Activated CD4-positive, CD25-positive, alpha-beta regulatory T cell treated with anti-CD3 and anti-CD28 coated beads, Interleukin-2, amount 50 U/mL, for 72 hours (primary cell): ENCODE measurements around the gene LRP2.
"Not testable (repeated sequence)": the region's sequence is repeated elsewhere in the genome, so short reads cannot be mapped to it uniquely, and the experiment has no call there.

Experiments
- DNase-seq: peaks from one replicate; pipeline ENCODE4 v3.0.0; 2021

Gene LRP2

DNA sequence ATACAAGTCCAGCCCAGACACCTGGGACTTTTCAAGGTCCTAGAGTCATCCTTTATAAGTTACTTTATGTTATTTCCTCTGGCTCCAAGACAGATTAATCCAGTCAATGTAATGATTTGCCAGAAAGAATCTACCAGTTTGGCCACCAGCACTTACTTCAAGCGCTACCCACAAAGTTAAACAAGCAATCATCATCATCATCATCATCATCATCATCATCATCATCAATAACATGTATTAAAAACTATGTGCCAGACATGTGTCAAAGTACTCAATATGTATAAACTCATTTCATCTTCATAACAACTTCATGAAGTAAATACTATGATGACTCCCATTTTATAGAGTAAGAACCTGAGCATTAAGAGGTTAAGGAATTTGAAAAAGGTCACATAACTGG is 64.3 kb downstream of the LRP2 start:
- no peak for DNase-seq

DNA sequence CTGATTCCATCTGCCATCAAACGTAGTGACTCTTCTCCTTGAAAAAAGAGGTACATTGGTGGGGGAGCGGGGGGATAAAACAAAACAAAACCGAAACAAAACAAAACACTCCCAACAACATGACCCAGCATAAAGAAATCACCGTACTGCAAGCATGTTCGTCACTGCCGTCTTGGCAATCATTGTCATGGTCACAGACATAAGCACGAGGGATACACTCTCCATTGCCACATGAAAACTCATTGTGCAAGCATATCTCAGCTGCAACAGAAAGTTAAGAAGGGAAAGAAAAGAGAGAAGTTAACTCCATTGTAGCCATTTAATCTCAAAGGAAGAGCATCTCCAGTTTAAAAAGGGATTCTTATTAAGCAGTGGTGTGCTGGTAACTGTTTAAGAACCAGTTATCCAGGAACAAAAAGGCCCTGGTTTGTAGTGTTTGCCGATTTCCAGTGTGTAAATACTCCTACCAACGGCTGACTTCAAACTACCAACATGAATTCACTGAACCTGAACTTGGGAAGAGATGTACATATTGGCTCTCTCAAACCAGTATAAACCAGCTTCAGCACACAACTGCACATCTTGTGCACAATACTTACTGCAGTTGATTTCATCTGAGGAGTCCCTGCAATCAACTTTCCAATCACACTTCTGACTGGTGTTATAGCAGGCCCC is 68.2 kb downstream of the LRP2 start:
- DNase-seq = no peak

DNA sequence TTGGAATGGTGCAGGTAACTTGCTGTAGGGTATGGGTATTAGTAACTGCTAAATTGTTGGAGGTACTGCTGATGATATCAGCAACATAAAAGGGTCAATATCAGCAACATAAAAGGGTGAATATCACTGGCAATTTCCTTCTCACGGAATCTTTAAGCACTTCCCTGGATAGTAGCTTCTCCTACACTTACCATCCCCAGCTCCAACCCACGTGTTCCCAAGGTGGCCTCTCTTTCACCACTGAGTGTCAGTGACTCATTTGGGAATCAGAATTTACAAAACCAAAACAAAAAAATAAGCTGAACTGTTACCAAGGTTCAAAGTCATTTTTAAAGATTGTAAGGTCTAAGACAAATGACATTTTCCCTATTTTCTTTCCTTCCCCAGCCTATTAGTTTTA is 70.8 kb downstream of the LRP2 start:
- no peak for DNase-seq

DNA sequence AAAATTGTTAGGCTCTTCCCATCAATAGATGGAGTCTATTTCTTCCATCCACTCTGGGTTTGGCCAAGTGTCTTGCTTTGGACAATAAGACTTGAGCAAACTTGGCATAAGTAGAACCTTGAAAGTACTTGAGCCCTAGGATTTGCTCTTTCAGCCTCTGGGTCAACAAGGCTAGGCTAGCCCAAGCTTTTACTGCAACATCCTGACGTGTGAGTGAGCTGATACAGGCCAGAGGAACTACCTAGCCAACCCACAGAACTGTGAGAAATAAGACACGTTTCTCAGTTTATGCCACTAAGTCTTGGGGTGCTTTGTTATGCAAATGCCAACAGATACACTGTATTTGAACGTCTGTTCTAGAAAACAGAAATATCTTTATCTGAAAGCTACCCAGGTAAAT is 71.9 kb downstream of the LRP2 start:
- no peak for DNase-seq

DNA sequence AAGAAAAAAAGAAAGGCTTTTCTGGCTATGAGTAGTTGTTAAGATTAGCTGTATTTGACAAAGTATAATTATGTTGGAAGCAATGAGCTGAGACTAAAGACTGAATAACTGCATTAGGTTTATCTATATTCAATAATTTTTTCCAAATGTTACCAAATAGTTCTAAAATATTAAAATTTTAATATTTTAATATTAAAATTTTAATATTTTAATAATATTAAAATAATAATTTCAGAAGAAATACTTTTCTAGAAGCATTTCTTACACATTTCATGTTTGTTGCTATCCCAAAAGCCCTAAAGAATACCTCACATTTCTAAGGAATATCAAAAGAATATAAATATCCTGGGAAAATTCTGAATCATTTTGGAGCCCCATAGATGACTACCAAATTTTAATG is 74.7 kb downstream of the LRP2 start:
- DNase-seq = no peak

DNA sequence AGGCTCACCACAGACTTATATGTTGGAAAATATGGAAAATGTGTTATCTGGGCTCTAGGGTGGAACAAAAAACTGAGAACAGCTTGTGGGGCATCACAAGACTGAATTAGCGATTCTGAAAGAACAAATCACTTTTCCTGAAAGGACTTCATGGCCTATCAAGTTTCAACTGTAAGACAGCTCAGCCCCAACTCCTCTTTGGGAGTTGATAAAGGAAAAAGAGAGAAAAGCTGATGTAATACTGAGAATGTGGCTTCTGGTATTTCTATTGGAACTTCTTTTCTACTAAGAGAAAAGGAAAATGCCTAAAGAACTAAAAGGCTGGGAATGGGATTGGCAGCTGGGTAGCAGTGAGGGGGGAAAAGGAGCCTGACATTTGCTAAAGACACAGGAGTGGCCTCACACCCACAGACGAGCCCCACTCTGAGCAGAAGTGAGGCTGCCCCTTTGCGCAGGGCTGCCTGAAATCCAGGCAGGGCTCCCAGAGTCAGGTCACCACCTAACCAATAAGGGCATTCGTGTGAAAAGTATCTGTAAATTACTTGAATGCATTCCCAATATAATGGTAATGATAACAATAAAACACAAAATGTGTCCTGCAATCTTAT is 75.6 kb downstream of the LRP2 start:
- no peak for DNase-seq

DNA sequence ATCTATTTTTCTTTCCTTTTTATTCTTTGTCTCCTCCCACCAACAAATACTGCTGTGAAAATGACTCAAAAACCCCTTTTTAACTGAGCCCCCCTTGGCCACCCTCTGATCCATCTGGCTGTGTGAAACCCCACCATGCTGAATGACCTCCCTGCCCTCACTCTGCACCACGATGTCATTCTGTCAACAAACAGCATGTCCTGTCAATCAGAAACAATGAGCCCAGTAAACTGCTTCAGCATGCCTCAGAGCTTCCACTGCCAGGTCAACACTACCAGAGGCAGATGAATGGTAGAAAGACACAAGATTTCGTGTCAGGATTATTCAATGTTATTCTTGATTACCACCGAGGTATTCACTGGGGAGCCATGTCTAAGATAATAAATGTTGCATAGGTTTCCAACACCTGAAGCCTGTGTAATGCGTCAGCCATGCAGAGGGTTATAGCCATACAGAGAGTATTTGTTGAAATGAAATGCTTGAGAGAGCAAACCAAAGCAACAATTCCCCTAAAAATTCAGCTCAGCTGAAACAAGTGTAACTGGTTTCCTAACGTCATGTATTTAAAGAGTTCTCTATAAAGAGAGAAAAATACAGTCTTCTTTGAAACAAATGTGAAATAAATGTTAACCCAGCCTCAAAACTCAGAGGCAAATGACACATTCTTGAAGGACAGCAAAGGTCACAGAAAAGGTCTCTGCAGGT is 76.7 kb downstream of the LRP2 start:
- no peak for DNase-seq

DNA sequence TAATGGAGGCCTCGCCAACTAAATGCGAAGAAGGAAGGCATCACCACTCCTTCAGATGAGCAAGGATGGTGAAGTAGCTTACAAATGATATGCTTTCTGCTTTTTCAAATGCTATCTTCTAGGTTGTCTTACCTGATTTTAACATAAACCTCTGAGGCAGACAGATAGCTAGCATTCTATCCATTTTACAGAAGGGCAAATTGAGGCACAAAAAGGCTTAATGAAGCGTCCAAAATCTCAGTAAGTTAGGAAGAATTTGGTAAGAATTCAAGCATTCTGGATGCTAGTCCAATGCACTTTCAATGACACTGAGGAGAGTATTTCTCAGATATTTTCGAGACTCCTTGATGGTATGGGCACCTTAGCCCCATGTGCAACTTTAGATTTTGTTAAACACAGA is 81.8 kb downstream of the LRP2 start:
- DNase-seq = no peak

DNA sequence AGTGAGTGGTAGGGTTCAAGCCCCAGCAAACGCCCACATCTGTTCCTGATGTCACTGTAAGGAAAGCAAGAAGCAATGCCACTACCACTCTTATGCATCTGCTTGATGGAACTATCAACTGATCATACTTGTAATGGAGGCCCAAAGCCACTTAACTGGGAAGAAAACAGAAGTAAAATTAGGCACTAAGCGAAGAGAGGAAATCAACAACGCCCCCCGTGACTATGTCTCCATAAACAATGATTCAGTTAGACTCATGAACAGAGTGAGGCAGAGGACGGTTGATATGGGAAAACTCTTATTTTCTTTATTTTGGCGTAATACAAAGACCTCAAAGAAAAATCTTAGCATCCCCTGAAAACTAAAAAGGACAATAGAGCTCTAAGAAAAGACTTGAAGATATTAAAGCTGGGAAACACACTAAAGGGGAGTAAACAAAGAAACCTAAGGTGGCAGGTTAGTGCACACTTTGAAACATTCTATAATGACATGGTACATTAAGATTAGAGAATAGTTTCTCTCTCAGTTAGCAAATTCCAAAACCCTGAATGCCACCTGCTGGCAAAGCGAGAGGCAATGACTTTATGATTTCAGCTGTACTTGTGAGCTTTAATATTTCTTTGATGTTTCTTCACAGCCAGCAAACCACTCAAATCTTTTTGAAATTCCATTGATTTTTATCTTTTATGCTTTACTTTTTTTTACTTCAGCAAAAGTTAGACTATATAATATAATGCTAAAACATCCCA is 86.5 kb downstream of the LRP2 start:
- no peak for DNase-seq

DNA sequence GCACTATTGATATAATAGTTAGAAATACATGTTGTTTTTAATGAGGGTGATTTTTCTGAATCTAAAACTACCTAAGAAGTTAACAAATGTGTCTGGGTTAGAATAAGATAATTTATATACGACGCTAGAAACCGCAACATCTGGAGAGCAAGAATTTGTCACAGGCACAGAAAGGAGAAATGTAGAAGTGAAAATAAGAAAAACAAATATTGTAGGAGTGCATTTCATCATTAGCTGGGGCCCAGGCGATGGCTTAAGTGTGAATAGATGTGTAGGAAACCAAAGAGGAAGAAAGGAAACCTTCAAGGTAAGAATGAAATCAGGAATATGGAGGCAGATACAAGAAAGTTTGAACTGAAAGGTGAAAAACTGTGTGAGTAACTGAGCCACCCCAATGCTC is 90.3 kb downstream of the LRP2 start:
- DNase-seq = no peak

DNA sequence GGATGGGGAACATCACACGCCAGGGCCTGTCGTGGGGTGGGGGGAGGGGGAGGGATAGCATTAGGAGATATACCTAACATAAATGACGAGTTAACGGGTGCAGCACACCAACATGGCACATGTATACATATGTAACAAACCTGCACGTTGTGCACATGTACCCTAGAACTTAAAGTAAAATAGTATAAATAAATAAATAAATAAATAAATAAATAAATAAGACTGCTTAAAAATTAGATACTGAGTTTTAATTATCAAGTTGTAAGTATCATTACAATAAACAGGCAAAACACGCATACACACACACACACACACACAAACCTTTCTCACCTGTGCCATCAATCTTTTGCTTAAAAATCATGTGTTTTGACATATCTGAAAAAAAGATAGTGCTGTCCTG is 91.8 kb downstream of the LRP2 start:
- not testable (repeated sequence) for DNase-seq

DNA sequence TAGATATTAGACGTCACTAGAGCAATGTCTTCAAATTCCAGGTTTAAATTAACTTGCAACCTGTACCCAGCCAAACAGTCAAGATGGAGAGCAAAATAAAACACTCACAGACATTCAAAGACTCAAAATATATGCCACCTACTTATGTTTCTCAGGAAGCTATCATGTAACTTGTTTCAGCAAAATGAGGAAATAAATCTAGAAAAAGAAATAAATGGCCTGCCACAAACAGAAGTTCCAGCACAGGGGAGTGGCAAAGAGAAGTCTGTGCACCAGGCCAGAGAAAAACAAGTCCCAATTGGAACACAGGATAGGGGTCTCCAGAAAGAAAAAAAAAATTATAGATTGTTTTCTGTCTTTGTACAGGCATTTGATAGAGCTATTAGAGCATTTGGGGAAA is 96.7 kb downstream of the LRP2 start:
- no peak for DNase-seq

DNA sequence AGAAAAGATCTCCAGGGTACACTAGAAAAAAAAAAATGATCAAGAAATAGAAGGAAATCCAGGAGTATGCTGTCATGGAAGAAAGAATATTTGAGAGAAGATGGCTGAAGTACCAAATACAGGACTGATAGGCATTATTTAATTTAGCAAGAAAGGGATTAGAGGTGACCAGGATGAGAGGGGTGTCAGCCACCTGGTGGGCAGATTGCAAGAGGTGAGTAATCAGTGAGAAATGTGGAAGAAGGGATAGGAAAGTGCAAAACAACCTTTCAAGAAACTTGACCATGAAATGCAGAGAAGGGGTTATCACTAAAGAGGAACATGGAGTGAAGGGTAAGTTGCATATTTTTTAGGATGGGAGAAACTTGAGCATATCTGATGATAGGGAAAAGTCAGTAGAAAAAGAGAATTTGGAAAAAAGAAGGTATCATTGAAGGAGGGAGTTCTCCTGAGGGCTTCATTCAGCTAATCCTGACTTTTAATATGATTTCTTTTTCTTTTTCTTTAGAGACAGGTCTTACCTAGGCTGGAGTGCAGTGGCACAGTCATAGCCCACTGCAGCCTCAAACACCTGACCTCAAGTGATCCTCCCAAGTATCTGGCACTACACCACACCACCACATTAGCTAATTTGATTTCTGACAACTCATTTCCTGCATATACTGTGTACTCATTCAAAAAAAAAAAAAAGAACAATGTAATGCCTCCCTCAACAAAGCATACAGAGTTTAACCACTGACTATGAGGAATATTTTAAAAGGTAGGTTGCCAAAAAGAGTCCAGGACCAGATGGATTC is 101.3 kb downstream of the LRP2 start:
- no peak for DNase-seq

DNA sequence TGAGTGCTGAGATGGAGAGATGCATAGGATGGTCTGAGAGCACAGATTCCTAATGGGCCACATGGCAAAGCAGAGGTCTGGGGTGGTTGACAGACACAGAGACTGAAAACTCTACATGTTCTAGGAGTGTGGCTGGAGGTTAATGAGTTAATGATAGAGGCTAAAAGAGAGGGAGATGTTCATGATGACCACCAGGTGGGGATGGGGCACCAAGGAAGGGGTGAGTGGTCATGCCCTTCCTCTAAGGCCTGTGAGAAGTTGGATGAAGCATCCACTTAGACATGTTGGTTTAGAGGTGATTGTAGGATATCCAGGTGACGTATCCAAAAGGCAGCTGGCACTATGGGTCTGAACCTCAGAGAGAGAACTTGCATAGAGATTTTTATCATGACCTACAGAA is 102.1 kb downstream of the LRP2 start:
- DNase-seq = no peak

DNA sequence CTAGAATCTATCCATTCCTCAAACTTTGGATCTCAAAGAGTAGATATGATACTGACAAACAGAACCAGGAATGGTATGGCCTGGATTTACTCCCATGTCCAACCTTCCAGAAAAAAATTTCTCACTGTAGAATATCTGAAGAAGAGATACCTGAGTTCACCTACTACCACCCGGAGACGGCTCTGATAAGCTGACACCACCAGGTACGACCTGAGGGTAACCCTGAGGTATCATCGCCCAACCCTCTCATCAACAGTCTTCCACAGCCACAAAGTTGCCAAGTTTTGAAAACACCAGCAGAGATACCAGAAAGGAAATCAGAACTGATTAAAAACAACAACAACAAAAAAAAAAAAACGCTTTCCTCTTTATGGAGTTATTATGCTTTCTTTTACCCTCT is 102.9 kb downstream of the LRP2 start:
- DNase-seq = no peak

DNA sequence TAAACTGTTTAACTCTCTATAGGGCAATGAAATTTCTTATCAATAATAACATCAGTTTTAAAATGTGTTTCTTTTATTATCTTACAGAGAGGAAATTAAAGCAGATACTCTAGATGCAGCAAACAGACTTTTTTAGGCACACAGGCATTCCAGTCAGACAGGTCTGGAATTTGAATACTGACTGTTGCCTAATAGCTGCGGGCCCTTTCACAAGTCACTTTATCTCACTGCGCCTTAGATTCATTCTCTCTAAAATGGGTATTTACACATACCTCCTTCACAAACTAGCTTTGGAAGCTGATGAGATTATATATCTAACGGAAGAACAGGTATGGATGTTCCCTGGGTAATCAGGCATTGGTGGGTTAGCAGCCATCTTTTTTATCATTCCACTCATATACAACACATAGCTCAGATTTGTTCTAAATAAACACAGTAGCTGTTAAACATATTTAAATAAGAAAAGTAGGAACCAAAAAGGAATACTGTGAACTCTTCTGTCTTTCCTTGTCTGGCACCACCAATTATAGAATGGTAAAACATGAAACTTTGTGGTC is 104.2 kb downstream of the LRP2 start:
- DNase-seq = no peak

DNA sequence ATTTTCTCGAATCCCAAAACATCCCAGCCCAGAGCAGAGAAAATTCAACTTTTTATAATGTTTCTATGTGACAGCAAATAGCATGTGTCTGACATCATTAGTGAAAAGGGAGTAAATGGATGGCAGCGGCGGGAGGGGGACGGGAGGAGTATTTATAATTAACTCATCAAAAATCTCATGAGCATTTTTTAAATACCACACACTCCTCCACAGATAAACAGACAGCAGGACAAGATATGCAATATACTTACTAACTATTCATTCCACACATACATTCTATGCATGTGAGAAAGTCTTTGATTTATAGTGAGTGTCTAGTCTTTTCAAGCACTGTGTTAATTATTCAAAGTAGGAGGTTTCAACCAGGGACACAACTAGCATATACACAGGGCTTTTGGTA is 107.6 kb downstream of the LRP2 start:
- no peak for DNase-seq

DNA sequence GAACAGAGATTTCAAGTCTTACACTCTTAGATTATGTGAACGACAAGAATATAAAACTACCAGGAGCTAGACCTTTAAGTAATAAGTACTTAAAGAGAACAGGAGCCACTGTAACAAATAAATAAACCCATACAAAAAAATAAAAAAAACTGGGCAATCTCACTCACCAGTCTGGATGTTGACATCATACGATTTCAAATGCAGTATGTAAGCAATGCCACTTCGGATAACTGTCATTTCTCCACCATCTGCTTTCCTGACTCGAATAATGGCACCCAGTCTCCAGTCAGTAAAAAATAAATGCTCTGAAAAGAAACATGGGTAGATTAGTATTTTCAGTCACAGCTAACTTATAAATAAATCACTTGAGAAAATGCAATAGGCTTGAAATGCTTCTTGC is 115.1 kb downstream of the LRP2 start:
- DNase-seq = no peak

DNA sequence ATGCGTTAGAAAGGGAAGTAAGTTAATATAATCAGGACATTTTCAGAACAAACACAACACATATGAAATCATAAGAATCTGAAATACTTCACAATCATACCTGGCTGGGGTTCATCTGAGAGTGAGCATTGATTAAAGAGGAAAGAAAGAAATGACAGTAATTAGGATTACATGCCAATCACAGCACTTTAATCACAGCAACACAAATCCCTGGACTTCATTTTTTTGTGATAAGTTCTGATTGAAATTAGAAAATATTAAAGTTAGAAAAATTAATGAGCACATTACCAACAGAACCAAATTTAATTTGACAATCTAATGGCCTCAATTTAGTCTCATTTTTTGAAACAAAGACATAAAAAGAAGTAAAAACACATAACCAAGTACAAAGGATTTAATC is 121.9 kb downstream of the LRP2 start:
- no peak for DNase-seq

DNA sequence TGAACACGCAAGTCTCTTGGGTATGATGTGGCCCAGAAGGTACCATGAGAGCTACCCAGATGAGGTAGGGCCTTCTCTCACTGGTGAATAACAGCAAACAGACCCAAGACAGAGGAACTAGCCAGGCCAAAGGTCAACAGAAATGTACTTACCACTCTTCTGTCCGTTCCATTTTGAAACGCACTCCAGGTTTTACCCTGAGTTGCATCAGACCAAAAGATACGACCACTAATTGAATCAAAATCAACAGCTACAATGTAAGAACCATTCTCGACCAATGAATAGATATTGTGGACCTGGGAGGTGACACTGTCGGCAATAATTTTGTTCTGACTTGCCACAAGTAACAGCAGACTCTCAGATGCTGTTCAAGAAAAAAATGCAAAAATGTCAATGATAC is 124.4 kb downstream of the LRP2 start:
- no peak for DNase-seq

DNA sequence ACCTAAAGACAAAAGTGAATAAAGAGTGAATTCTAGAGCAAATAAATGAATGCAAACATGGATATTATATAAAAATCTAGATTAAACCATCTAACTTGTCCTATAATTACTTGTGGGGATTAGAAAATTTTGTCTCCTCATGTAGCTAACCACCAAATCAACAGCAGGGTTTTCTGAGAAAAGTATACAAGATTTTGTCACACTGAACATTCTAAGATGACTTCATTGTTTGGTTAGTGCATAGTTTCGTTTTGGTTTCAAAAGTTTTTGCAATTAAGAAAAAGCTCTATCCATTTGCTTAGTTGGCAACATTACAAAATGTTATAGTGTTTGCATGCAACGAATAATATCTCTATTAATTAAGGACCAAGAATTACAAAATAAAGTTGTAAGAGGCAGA is 125.0 kb downstream of the LRP2 start:
- no peak for DNase-seq

DNA sequence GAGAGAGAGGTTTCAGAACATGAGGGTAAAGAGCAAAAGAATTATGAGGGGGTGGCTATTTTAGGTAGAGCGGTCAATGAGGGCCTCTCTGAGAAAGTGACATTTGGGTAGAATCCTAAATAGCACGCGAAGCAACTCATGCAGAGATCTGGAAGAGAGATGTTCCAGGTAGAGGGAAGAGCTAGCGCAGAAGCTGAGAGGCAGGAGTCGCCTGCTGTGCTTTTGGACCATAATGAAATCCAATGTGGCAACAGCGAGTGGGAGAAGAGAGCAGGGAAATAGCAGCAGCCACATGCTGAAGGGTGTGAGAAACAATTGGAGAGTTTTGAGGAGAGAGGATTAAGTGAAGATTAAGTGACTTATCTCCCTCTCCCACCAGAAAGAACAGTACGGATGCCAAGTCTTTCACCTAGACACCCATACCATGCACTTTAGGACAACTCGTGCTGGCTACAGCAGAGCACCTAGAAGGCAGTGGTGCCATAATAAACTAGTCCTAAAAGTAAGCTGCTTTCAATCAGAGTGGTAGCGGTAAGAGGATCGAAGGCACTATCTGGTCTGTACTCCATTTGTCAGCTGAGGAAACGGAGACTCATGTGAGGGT is 129.7 kb downstream of the LRP2 start:
- DNase-seq = no peak
